Right renal cortex interstitium (tissue), 3 donors: Measurements from ENCODE around the gene RAD23B. TPM values are rescaled to one million over a fixed set of nuclear protein-coding genes. Genes with fewer than 3 reads are reported as not detected.

Experiments
- DNase-seq, 3 donors: peaks; one replicate each; pipeline ENCODE4 v3.0.0-alpha.2; 2013; ENCODE audit warnings: low read depth in 3 of 3, low spot score in 2 of 3
- polyA plus RNA-seq, 3 donors: library from polyadenylated mRNA; unstranded; fragments of 120-200 nt; gene quantifications; one replicate each; pipeline ENCODE4 v1.2.1, GENCODE V29; 2013; ENCODE audit not compliant: insufficient read length in 3 of 3

The RAD23B gene
- polyA plus RNA-seq, 3 donors: 143 to 164 (median 148) TPM

DNA sequence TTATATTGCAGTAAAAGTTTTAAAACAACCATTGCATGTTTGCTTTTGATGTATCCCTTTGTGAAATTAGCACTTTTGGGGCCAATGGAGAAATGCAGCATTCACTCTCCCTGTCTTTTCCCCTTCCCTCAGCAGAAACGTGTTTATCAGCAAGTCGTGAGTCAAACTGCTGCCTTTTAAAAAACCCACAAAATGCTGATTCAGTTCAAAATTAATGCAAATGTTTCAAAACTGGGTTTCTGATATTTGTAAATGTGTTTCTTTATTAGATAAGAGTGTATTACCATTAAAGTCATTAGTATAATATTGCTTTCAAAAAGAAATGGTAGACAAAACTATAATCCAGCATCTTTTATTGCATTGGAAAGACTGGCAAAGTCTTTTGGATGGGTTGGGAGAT lies 47.3 kb downstream of the RAD23B start:
- no peak for DNase-seq

DNA sequence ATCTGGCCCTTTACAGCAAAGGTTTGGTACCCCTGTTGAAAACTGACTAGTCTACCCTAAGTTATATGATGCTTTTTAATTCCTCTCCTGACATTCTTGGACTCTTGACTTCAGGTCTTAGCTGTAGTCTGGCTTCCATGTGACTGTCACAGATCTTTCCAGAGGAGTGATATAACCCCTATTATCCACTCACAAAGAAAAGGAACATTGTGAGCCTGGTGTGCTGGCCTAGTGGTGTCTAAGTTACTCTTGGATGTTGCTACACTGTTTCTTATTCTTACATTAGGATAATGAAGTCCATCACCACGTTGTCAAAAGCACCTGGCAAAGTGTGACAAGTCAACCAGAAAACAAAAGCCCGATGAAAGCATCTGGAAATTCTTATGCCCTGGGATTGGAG lies 49.8 kb downstream of the RAD23B start:
- no peak for DNase-seq

DNA sequence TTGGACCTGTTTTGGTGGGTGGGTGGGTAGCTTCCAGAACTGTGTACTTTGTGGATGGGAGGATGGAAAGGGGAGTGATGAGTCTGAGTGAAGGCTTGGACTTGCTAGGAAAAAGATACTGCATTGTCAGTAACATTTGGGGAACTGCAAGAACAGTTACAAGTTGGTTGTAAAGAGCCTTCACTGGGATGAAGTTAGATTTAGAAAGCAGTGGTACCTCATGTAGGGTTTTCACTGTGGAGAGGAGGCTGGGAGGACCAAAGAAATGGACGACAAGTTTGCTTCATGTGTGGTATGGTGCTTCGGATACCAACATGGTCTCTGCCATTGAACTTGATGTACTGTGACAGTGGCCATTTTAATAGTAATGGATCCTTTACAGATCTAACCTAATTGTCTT lies 50.3 kb downstream of the RAD23B start:
- no peak for DNase-seq

DNA sequence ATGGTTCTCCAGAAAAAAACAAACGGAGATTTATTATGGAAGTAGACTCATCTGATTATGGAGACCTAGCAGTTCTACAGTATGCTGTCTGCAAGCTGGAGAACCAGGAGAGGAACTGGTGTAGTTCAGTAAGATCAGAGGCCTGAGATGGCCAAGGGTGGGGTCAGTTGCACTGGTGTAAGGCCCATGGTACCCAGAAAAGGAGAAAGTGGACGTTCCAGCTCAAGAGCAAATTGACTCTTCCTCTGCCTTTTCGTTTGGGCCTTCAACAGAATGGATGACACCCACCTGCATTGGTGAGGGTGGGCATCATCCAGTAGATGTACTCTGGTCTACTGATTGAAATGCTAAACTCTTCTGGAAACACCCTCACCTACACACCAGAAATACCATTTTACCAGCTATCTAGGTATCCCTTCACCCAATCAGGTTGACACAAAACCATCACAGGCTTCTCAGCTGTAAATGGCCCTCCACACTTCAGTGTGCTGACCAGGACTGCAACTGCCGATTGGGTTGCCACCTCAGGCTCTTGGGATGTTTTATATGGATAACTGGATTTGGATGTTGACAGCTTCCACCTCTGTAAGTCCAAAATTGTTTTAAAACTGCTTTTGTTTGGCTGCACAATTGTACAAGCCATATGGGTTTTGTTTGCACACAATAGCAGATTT lies 51.2 kb downstream of the RAD23B start:
- DNase-seq: no peak

DNA sequence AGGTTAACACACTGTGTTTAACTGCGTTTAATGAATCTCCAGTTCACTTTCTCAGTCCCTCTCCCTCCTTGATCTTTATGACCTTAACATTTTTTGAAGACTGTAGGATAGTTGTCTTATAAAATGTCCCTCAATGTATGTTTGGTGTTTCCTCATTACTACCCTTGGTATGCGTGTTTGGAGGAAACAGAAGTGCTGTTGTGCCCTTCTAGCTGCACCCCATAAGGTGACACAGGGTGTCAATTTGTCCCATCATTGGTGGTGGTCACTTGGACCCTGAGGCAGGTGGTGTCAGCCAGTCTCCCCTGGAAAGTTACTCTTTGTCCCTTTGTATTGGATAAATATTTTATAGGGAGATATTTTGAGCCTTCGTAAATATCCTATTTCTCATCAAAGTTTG lies 52.3 kb downstream of the RAD23B start:
- DNase-seq: no peak

DNA sequence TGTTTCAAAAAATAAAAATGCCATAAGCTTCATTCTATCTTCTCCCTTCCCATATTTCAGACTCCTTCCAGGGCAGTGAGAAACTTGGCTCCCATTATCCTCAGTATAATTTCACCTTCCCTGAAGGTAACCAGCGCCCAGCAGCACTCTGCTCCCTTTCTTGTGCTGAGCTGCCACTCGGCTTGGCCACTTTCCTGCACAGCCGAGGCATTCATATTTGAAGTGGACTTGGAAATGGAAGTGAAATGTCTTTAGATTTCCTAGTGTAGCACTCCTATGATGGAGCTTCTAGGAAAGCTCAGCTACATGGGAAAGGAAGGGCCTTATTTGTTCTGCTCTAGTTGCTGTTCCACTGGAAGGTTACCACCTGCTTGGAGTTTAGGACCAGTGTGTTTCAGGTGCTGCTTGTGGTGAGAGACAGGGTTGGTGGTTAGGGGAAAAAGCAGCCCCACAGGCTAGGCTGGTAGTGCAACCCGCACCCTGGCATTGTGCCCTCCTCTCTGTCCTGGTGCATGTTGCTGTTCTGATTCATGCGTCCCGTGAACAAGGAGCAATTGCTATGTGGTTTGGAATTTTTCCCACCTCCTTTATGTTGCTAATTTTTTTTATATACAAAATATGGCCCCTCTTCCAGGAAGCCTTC lies 53.8 kb downstream of the RAD23B start:
- DNase-seq: no peak

DNA sequence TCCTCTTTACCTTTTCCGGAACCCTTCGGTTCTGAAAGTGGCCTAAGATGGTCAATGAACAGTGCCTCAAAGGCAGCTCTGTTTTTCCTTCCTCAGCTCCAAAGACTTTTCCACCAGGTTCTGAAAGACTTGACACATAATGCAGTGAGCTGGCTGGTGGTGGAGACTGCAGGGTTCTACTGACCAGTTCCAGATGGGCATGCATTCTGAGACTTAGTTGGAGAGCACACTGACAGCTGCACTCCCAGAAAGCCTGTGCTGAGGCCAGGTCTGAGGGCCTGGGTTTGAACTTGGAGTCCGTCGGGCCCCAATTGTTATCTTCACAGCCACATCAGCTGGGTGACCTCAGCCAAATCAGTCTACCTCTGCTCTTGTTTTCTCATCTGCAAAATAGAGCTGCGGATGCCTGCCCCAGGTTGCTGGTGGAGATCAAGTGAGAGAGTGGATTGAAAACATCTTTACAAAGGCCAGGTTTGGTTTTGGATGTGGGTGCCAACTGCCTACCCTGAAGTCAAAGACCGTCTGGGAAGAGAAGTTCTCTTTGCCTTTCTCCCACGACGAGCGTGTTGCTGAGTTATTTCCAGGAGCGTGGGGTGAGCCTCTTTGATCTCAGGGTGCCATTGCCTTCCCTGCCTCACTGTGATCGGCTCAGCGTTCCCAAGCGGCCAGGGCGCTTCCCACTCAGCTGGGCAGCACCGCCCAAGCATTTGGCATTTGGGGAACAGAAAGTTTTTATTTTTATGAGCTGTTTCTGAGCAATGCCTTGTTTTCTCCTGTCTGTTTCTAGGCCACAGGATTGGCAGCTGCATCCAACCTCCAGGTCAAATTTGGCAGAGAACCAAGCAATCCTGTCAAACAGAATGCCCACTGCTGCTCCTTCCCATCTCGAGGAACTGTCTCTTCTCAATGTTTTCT lies 54.9 kb downstream of the RAD23B start:
- no peak for DNase-seq

DNA sequence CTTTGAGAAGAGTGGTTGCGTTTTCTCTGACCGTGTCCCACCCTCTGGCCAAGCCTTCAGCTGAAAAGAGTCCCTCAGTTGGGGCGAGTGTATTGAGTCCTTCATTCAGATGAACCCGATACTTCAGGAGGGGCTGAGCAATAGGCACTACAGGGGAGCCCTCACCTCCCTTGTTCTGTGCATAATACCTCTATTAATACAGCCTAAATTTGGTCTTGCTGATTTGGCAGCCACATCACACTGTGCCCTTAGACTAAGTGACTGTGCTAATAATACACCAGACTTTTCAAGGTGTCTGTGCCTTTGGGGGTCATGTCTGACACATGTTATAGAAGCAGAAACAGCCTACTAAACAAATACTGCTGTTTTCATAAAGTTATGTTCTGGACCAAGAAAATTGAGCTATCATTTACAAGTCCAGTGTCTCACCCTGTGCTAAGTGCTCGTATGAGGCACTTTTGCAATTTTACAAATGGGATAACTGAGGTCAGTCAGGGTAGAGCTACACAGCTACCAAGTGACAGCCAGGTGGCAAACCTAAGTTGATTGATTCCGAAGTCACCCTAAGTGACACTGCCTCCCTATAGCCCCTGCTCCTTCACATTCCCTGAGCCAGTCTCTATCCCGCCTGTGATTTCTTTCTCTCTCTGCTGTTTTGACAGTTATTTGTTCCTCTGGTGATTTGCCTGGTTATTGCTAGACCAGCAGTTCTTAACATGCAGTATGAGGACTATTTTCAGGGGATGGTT lies 56.0 kb downstream of the RAD23B start:
- no peak for DNase-seq

DNA sequence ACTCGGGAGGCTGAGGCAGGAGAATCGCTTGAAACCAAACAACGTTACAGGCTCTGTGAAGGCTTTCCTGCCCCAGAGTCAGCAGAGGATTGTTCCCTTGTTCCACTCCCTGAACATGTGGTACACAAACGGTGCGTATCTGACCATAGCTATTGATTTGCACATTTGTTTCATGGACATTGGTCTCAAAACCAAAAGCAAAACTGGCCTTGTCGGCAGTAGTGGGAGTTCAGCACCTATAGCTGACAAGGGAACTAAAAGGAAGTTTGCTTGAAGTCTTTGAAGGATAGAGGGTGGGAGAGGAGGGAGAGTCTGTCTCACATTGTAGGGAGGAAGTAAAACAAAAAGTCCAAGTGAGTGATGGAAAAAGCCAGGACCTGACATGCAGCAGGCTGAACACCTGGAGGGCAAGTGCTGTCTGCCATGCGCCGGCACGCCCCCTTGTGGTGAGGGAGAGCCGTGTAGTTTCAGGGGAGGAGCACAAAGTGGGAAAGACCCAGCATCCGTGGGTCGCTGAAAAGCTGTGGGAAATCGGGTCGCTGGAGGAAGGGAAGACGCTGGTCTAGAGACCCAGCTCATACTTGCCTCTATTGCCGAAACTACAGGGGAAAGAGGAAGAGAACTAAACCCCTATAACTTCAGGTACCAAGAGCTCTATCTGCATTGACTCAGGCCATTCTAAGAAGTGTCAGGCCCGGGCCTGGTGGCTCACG lies 58.0 kb downstream of the RAD23B start:
- peak in 2 of 3 donors; percentile 8 to 15 for DNase-seq

DNA sequence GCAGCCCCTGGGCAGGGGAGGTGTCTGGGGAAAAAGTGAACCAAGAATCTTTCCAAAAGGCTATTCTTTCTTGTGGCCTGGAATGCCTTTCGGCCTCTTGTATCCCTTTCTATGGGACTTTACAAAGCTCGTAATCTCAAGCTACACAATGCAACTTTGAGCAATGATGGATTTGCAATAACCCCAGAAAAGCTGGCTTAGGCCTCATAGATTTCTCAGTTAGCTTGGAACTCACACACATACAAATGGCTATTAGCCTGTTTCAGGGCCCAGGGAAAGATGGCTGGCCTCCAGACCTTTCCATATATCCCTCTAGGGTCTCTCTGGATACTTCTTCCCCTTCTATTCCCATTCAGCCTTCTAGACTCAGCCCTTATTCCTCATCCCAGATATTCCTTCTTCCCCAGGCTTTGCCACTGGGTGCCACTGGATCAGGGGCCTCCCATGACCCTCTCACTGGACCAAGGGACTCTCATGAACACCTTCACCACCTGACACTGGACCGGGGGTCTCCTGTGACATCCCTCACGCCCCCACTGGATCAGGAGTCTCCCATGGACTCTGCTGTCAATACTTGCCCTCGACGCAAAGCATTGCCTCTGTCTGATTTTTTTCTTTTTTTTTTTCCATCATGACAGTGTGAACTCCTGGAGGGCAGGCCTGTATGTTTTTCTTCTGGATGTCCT lies 59.5 kb downstream of the RAD23B start:
- no peak for DNase-seq

DNA sequence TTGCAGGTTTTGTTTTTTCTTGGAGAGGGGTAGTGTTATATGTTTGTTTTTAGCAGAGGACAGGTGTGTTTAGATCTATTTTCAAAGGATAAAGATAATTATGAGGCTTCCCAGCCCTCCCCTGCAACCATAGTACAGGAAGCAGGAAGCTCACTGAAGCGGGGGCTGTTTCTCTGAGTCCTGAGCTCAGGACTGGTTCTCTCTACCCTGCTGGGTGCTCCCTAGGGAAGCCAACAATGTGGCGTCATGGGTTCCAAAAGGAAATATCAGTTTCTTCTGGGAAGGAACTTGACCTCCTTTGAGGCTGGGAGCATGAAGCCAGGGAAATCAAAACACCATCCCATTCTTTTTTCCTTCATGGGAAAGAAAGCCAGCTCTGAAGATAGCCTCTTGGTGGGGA lies 62.2 kb downstream of the RAD23B start:
- no peak for DNase-seq

DNA sequence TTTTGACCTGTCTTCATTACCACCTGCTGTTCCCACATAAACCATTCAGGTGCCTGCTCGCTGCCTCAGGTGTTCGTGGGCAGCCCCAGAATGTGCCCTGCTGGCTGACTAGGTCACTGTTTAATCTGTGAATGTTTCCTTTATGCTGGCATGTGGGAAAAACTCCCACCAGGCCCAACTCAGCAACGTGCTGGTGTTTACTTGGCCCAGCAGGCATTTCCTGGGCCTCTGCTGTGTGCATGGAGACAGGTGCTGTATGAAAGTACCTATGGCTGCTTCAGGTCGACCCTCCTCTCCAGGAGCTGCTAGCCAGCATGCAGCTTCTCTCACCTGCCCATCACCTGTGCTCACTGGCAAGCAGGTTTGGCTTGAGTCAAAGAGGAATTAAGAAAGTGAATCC lies 65.8 kb downstream of the RAD23B start:
- no peak for DNase-seq

DNA sequence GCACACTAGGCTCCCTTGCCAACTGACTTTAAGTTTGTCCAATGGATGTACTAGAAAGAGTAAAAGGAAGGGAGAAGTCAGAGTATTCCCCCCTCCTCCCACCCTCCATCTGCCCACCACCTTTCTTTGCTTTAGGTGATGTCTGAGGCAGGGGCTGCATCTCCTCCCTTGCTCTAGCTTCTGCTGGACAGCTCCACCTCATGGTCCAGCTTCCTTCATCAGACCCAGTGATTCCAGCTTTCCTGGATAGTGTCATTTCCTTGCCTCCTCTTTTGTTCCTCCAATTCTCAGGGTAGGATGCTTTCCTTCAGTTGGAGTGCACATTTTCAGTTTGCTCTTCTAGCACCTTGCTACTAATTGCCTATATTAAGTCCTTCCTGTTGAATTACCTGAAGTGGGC lies 67.4 kb downstream of the RAD23B start:
- no peak for DNase-seq

DNA sequence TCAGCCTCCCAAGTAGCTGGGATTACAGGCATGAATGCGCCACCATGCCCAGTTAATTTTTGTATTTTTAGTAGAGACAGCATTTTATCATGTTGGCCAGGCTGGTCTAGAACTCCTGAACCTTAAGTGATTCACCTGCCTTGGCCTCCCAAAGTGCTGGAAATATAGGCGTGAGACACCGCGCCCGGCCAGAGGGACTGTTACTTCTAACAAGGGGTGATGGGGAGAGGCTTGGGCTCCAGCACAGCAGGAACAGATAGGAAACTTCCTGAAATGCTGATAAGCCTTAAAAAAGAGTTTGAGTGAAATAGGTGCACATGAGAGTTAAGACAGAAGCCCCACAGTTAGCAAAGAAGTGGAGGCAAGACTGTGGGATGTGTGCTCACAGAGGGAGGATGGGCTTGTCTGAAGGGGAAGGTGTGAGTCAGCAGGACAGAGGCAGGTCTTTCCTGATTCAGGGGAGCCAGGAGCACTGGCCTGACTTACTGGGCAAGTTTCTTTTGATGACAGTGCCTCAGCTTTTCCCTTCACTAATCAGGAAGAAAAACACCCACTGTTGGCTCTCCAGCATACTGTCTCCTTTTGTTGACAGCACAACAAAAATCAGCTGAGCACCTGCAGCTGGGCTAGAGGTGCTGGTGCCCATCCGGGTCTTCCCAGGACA lies 68.4 kb downstream of the RAD23B start:
- no peak for DNase-seq

DNA sequence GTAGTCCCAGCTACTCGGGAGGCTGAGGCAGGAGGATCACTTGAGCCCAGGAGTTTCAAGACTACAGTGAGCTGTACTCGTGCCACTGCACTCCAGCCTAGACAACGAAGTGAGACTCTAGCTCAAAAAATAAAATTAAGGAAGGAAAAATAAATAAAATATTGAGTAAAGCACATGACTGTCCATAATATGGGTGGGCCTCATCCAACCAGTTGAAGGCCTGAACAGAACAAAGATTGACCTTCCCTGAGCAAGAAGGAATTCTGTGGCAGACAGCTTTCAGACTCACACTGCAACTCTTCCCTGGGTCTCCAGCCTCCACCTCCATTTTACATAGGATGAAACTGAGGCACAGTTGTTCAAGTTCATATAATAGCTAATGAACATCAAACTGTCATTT lies 72.3 kb downstream of the RAD23B start:
- DNase-seq: no peak

DNA sequence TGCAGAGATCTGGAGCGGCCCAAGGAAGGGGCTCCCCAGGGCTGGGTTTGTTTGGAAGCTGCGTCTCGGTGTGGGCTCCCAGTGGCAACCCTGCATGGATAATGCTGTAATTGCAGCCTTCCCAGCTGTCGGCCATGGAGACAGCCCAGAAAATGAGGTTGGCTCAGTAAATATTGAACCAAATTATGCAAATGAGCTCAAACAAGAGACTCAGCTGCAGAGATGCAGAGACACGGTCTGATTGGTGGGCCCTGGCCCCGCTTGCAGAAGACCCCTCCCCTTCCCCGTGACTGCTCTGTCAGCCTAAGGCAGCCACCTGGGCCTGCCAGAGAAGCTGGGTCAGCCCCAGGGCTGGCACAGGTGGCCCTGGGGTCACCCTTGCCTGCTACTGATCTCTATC lies 75.9 kb downstream of the RAD23B start:
- DNase-seq: no peak

DNA sequence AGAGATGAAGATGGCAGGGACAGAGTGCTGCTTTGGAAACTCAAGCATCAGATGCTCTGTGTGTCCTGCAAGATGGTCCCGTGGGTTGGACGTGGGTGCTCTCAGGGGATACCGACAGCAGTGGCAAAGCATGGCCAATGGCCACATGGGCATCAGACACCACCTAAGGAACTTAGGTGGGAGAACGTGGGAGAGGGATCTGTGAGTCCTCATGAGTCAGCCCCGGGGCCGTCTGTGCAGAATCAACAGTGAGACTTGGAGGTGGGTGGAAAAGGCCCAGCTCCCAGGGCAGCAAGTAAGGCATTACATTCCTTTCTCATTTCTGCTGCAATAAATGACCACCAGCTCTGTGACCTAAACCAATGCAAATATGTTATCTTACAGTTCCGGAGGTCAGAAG lies 77.0 kb downstream of the RAD23B start:
- no peak for DNase-seq

DNA sequence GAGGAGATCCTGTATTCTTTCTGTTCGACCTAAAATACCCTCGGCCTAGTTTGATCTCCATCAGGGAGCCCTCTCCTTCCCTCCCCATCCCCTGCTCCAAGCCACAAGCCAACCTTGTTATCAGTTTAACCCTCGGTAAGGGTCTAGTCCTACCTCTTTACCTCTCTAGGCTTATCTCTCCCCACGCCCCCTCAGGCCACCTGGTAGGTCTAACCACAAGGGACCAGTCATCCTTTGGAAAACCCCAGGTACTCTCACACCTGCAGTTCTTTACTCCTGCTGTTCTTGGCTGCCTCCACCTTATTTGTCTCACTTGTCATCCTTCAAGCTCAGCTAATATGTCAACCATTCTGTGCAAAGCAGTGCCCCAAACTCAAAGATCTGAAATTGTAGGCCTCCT lies 78.7 kb downstream of the RAD23B start:
- DNase-seq: no peak

DNA sequence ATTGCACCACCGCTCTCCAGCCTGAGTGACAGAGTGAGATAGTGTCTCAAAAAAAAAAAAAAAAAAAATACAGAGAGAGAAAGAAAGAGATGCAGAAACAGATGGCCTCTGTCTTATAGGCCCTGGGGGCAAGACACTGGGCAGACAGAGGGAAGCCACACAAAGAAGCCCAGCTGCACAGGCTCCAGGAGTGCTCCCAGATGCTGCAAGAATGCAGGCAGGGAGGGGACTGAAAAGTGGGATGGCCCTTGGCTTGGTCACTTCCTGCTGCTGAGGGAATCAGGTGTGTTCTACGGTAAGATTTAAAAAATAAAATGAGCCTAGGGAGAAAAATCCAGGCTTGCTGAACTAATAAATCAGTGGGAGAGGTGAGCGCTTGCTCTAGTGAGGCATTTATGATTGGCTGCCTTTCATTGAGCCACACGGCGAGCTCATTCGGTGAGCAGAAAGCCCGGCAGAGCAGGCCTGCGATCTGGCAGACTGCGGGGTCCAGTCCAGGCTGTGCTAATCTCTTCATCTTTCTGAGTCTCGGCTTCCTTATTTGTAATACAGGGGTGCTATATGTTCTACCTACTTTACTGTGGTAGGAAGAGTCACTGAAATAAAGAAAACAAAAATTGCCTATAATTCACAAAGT lies 80.6 kb downstream of the RAD23B start:
- no peak for DNase-seq
